DOHH2 (cell line): ENCODE measurements around the gene MYL12A.

Experiments
- H3F3A ChIP-seq: fragments of 200-600 bp; sonication (generic), shearing (Covaris generic); 2 replicates; pipeline ENCODE4 v1.6.0; 2016; ENCODE audit warnings: antibody characterized with exemption, mild to moderate bottlenecking; ENCODE audit not compliant: control insufficient read depth, insufficient read depth
- H3K27ac ChIP-seq: fragments of 200-600 bp; sonication (generic); 2 replicates; pipeline ENCODE4 v1.5.1; 2014; ENCODE audit warnings: low read depth, mild to moderate bottlenecking, low read length, moderate library complexity
- H3K27me3 ChIP-seq: fragments of 200-600 bp; sonication (generic); 2 replicates; pipeline ENCODE4 v1.6.1; 2014; ENCODE audit warnings: mild to moderate bottlenecking, low read length, mixed read lengths; ENCODE audit not compliant: control insufficient read depth
- H3K36me3 ChIP-seq: fragments of 200-600 bp; sonication (generic); 2 replicates; pipeline ENCODE4 v1.6.1; 2014; ENCODE audit warnings: mild to moderate bottlenecking, low read length, moderate library complexity, mixed read lengths; ENCODE audit not compliant: control insufficient read depth
- H3K4me1 ChIP-seq: fragments of 200-600 bp; sonication (generic); 2 replicates; pipeline ENCODE4 v1.6.1; 2014; ENCODE audit warnings: mild to moderate bottlenecking, low read length, mixed read lengths; ENCODE audit not compliant: control insufficient read depth
- H3K4me2 ChIP-seq: fragments of 200-600 bp; sonication (generic); 2 replicates; pipeline ENCODE4 v1.6.0; 2014; ENCODE audit warnings: mild to moderate bottlenecking, low read length, moderate library complexity
- H3K4me3 ChIP-seq: fragments of 200-600 bp; sonication (generic); 2 replicates; pipeline ENCODE4 v1.5.1; 2014; ENCODE audit warnings: mild to moderate bottlenecking, low read length, mixed read lengths
- H3K79me2 ChIP-seq: fragments of 200-600 bp; sonication (generic); 2 replicates; pipeline ENCODE4 v1.6.1; 2014; ENCODE audit warnings: mild to moderate bottlenecking, low read length, mixed read lengths; ENCODE audit not compliant: control insufficient read depth
- H3K9me2 ChIP-seq: fragments of 200-600 bp; sonication (generic); replicated peaks from 2 replicates; pipeline ENCODE4 v1.6.1; 2014; ENCODE audit warnings: mild to moderate bottlenecking, low read length, mixed read lengths; ENCODE audit not compliant: control insufficient read depth
- H3K9me3 ChIP-seq: fragments of 200-600 bp; sonication (generic); 2 replicates; pipeline ENCODE4 v1.6.1; 2014; ENCODE audit warnings: antibody characterized with exemption, low read length, mixed read lengths; ENCODE audit not compliant: control insufficient read depth, insufficient read depth
- H4K20me1 ChIP-seq: fragments of 200-600 bp; sonication (generic); 2 replicates; pipeline ENCODE4 v1.6.0; 2014; ENCODE audit warnings: low read depth, mild to moderate bottlenecking, antibody characterized with exemption, low read length, moderate library complexity; ENCODE audit not compliant: control insufficient read depth, insufficient read depth
- CTCF ChIP-seq: fragments of 200-600 bp; sonication (generic); IDR thresholded peaks from one replicate; pipeline ENCODE4 v1.5.1; 2014; ENCODE audit warnings: antibody characterized with exemption, mild to moderate bottlenecking, low read depth, low read length; ENCODE audit not compliant: poor library complexity, severe bottlenecking
- EZH2phosphoT487 ChIP-seq: fragments of 200-600 bp; sonication (generic); IDR thresholded peaks from 2 replicates; pipeline ENCODE4 v1.6.1; 2017; ENCODE audit warnings: borderline replicate concordance, mild to moderate bottlenecking, antibody characterized with exemption, low read length, moderate library complexity, mixed read lengths

Gene MYL12A

GRCh38 chr18:3226048-3226447 is 21.6 kb upstream of the MYL12A start:
- no peaks in the 10 kb centered on the region for H3K9me3 ChIP-seq
- H3K27ac ChIP-seq = no peak overlapping the region
- H3K27me3 ChIP-seq = no peaks in the 10 kb centered on the region
- no peaks in the 10 kb centered on the region for H3F3A ChIP-seq
- TF ChIP-seq CTCF = no peak
- no peak for TF ChIP-seq EZH2phosphoT487
- H3K4me3 ChIP-seq = no peak overlapping the region
- no peaks in the 10 kb centered on the region for H3K36me3 ChIP-seq
- no peak overlapping the region for H3K4me2 ChIP-seq
- H4K20me1 ChIP-seq = no peaks in the 10 kb centered on the region
- H3K4me1 ChIP-seq = no peaks in the 10 kb centered on the region
- H3K79me2 ChIP-seq = no peaks in the 10 kb centered on the region
- H3K9me2 ChIP-seq = no peaks in the 10 kb centered on the region

- TF ChIP-seq CTCF (no peak), EZH2phosphoT487 (no peak)
- no peaks in the 10 kb centered on the region for H3K79me2 ChIP-seq
- no peak overlapping the region for H3K4me2 ChIP-seq
- no peaks in the 10 kb centered on the region for H3K4me1 ChIP-seq
- no peaks in the 10 kb centered on the region for H3K9me2 ChIP-seq
- no peak overlapping the region for H3K4me3 ChIP-seq
- H3K27me3 ChIP-seq = no peaks in the 10 kb centered on the region
- no peak overlapping the region for H3K27ac ChIP-seq
- no peaks in the 10 kb centered on the region for H4K20me1 ChIP-seq
- H3K9me3 ChIP-seq = no peaks in the 10 kb centered on the region
- H3F3A ChIP-seq = no peaks in the 10 kb centered on the region
- H3K36me3 ChIP-seq = no peaks in the 10 kb centered on the region
These were observed 16.9 kb upstream of the MYL12A start for GRCh38 chr18:3230401-3231334.

GRCh38 chr18:3233004-3233403 is 14.6 kb upstream of the MYL12A start:
- H3K4me3 ChIP-seq = no peak overlapping the region
- no peaks in the 10 kb centered on the region for H3K4me1 ChIP-seq
- TF ChIP-seq EZH2phosphoT487 (no peak), CTCF (no peak)
- no peaks in the 10 kb centered on the region for H3K9me2 ChIP-seq
- no peaks in the 10 kb centered on the region for H3K9me3 ChIP-seq
- H3K79me2 ChIP-seq = no peaks in the 10 kb centered on the region
- no peak overlapping the region for H3K4me2 ChIP-seq
- H3K27ac ChIP-seq = no peak overlapping the region
- H3K36me3 ChIP-seq = no peaks in the 10 kb centered on the region
- H3F3A ChIP-seq = no peaks in the 10 kb centered on the region
- no peaks in the 10 kb centered on the region for H4K20me1 ChIP-seq
- H3K27me3 ChIP-seq = no peaks in the 10 kb centered on the region
